Central memory CD8-positive, alpha-beta T cell (primary cell): Measurements from ENCODE around the gene ERC2.

ENCODE experiments used
- ATAC-seq: fragments of 150-1000 bp; cut with Tn5 transposase; replicated peaks from 2 replicates; pipeline ENCODE4 v1.10.0; 2022; ENCODE audit warnings: mild to moderate bottlenecking, moderate FRiP score, moderate number of reproducible peaks; ENCODE audit not compliant: poor library complexity, severe bottlenecking; ENCODE audit errors: extremely low read depth
- DNase-seq, 2 donors: peaks; one replicate each; pipeline ENCODE4 v3.0.0; 2021; ENCODE audit warnings: low spot score in 2 of 2
- H3K27ac Mint-ChIP-seq: one replicate; pipeline ENCODE4 v1.8.0; 2022; ENCODE audit warnings: low read depth, mild to moderate bottlenecking, moderate library complexity, mixed read lengths
- H3K27me3 Mint-ChIP-seq: one replicate; pipeline ENCODE4 v1.8.0; 2022; ENCODE audit warnings: mixed read lengths
- H3K36me3 Mint-ChIP-seq: one replicate; pipeline ENCODE4 v1.8.0; 2022; ENCODE audit warnings: mild to moderate bottlenecking, moderate library complexity, mixed read lengths; ENCODE audit not compliant: insufficient read depth
- H3K4me1 Mint-ChIP-seq: one replicate; pipeline ENCODE4 v1.8.0; 2022; ENCODE audit warnings: mixed read lengths
- H3K4me3 Mint-ChIP-seq: one replicate; pipeline ENCODE4 v1.8.0; 2022; ENCODE audit warnings: mild to moderate bottlenecking, moderate library complexity, mixed read lengths
- H3K9me3 Mint-ChIP-seq: one replicate; pipeline ENCODE4 v1.8.0; 2022; ENCODE audit warnings: mixed read lengths

ERC2 gene

DNA sequence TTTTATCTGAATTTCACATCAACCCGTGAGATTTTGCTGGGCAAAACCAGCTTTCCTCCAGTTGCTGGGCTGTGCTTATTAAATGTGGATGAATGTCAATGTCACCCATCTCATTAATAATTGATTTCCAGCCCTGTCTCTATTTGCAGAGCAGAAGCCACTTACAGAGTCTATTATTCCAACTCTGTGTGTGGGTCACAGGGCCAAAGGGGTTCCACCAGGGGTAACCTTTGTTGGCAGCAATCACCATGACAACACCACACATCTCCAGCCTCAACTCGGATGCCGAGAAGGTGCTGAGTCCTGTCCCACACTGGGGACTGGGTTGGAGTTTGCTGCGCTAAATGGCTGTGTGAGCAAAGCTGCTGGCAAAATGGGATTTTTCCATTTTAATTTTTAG is 930.1 kb downstream of the ERC2 start:
- no peak for ATAC-seq
- H3K36me3 Mint-ChIP-seq: peaks cover 1% of the 10 kb centered on the region
- H3K4me1 Mint-ChIP-seq: no peaks in the 10 kb centered on the region
- H3K4me3 Mint-ChIP-seq: no peak overlapping the region
- H3K27me3 Mint-ChIP-seq: no peaks in the 10 kb centered on the region
- peaks cover 7% of the 10 kb centered on the region for H3K9me3 Mint-ChIP-seq
- DNase-seq: no peak
- no peak overlapping the region for H3K27ac Mint-ChIP-seq

- H3K27ac Mint-ChIP-seq: no peak overlapping the region
- H3K4me1 Mint-ChIP-seq: no peaks in the 10 kb centered on the region
- ATAC-seq (no peak), DNase-seq (no peak)
- H3K9me3 Mint-ChIP-seq: peaks cover 8% of the 10 kb centered on the region
- H3K4me3 Mint-ChIP-seq: no peak overlapping the region
- no peaks in the 10 kb centered on the region for H3K27me3 Mint-ChIP-seq
- H3K36me3 Mint-ChIP-seq: peaks cover 1% of the 10 kb centered on the region
Measured at GRCh38 chr3:55537563-55537962, 930.7 kb downstream of the ERC2 start.

DNA sequence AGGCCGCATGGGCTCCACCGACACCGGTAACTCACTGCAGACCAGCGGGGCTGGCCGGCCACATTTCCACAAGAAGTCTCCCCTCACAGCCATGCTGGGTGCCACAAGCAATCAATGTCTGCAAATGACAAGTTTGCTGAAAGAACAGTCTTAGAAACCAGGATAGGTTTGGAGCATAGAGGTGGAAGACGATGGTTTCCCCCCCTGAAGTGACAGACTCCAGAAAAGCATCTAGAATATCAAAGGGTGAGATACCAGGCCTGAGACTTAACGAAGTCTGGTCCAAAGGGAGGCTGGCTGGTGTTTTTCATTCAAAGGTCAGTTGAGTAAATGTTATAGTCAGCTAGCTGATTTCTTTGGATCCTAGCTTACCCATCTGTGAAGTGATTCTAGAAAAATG is 931.1 kb downstream of the ERC2 start:
- Mint-ChIP-seq H3K27me3 (no peaks in the 10 kb centered on the region), H3K36me3 (peaks cover 1% of the 10 kb centered on the region), H3K9me3 (peaks cover 8% of the 10 kb centered on the region), H3K27ac (no peak overlapping the region), H3K4me3 (no peak overlapping the region), H3K4me1 (no peaks in the 10 kb centered on the region)
- no peak for DNase-seq
- no peak for ATAC-seq

- ATAC-seq (no peak), DNase-seq (no peak)
- H3K27ac Mint-ChIP-seq: no peak overlapping the region
Measured at GRCh38 chr3:55534876-55535275, 933.4 kb downstream of the ERC2 start.

GRCh38 chr3:55532806-55533205 is 935.5 kb downstream of the ERC2 start:
- H3K4me1 Mint-ChIP-seq: no peaks in the 10 kb centered on the region
- no peaks in the 10 kb centered on the region for H3K27me3 Mint-ChIP-seq
- DNase-seq: no peak
- H3K9me3 Mint-ChIP-seq: peaks cover 8% of the 10 kb centered on the region
- H3K36me3 Mint-ChIP-seq: peaks cover 1% of the 10 kb centered on the region
- ATAC-seq: no peak
- H3K4me3 Mint-ChIP-seq: no peak overlapping the region
- no peak overlapping the region for H3K27ac Mint-ChIP-seq

More at GRCh38 chr3:55534876-55535275, 933.4 kb downstream of the ERC2 start:
- Mint-ChIP-seq H3K9me3 (peaks cover 8% of the 10 kb centered on the region), H3K27me3 (no peaks in the 10 kb centered on the region), H3K4me3 (no peak overlapping the region), H3K36me3 (peaks cover 1% of the 10 kb centered on the region), H3K4me1 (no peaks in the 10 kb centered on the region)

GRCh38 chr3:55531321-55531720 is 936.9 kb downstream of the ERC2 start:
- DNase-seq (no peak), ATAC-seq (no peak)
- Mint-ChIP-seq H3K27ac (no peak overlapping the region), H3K9me3 (peaks cover 8% of the 10 kb centered on the region), H3K4me3 (no peak overlapping the region), H3K36me3 (no peaks in the 10 kb centered on the region), H3K27me3 (no peaks in the 10 kb centered on the region), H3K4me1 (no peaks in the 10 kb centered on the region)

DNA sequence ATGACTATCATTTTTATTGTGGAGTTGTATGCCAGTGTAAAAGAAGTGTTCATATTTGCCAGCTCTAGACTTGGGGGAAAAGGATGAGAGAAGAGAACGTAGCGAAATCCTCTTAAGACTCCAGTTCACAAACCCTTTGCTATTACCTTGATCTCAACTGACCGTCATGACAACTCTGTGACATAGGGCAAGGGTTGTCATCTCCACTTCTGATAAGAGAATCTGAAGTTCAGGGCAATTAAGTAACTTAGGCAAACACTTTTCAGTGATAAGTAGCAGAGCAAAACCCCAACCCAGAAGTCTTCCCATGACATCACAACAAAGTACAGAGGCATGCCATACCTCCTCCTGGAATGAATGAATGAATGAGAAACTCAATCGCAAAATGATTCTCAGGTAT is 940.9 kb downstream of the ERC2 start:
- Mint-ChIP-seq H3K9me3 (no peaks in the 10 kb centered on the region), H3K4me3 (no peak overlapping the region), H3K27me3 (no peaks in the 10 kb centered on the region), H3K27ac (no peak overlapping the region), H3K36me3 (no peaks in the 10 kb centered on the region), H3K4me1 (no peaks in the 10 kb centered on the region)
- no peak for DNase-seq
- ATAC-seq: no peak

DNA sequence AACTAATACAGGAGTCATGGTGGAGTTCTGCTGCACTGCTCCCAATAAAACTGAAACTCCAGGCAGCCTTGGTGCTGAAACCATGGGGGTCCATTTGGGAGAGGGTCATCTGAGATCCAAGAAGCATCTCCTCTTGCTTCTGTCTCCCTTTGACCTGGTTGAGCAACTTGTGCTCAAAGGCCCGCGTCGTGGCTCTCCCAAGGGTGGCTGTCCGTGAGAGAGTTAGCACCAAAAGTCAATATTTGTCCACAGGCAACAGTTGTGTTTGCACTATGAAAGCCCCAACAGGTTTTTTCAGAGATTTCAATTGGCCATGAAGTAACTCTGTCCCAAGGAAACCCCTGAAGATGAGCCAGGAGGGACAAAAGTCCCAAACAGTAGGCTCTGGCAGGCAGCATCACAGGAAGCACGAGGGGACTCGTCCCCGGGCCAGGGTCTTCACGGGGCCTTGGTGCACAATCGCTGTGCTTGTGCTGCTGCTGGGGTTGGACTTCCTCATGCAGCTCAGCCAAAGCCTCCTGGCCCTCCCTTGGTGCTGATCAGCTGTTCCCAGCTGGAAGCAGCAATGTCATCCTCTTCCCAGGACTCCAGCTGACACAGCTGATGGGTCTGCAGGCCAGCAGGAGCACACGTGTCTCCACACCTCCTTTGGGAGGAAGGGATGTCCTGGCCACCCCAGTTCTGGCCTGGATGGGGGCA is 941.8 kb downstream of the ERC2 start:
- no peak for DNase-seq
- Mint-ChIP-seq H3K4me3 (no peak overlapping the region), H3K4me1 (no peaks in the 10 kb centered on the region), H3K27me3 (no peaks in the 10 kb centered on the region), H3K9me3 (no peaks in the 10 kb centered on the region), H3K27ac (no peak overlapping the region), H3K36me3 (no peaks in the 10 kb centered on the region)
- ATAC-seq: no peak

DNA sequence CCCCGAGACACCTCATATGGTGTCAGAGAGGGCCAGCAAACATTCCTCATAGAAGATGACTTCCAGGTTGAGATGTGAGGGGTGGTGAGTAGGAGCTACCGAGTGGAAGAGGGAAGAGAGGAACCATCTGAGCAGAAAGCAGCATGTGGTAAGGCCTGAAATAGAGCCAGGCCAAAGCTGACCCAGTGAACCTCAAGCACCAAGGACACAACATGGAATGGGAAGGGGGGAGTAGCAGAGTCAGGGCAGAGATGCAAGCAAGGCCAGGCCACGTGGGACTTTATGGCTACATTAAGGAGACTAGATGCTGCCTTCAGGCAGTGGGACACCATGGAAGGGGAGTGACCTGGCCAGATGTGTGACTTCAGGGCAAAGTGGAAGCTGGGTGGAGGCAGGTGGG is 942.8 kb downstream of the ERC2 start:
- no peak for ATAC-seq
- H3K27me3 Mint-ChIP-seq: no peaks in the 10 kb centered on the region
- H3K4me3 Mint-ChIP-seq: no peak overlapping the region
- H3K4me1 Mint-ChIP-seq: no peaks in the 10 kb centered on the region
- H3K36me3 Mint-ChIP-seq: no peaks in the 10 kb centered on the region
- H3K9me3 Mint-ChIP-seq: no peaks in the 10 kb centered on the region
- H3K27ac Mint-ChIP-seq: no peak overlapping the region
- no peak for DNase-seq

- Mint-ChIP-seq H3K36me3 (no peaks in the 10 kb centered on the region), H3K4me1 (no peaks in the 10 kb centered on the region), H3K27me3 (no peaks in the 10 kb centered on the region), H3K9me3 (peaks cover 2% of the 10 kb centered on the region), H3K27ac (no peak overlapping the region), H3K4me3 (no peak overlapping the region)
- ATAC-seq: no peak
- no peak for DNase-seq
Measured at GRCh38 chr3:55524565-55525244, 943.6 kb downstream of the ERC2 start.

GRCh38 chr3:55523471-55523870 is 944.8 kb downstream of the ERC2 start:
- Mint-ChIP-seq H3K4me3 (no peak overlapping the region), H3K4me1 (no peaks in the 10 kb centered on the region), H3K27ac (no peak overlapping the region), H3K9me3 (peaks cover 6% of the 10 kb centered on the region), H3K27me3 (no peaks in the 10 kb centered on the region), H3K36me3 (no peaks in the 10 kb centered on the region)
- DNase-seq (no peak), ATAC-seq (no peak)

- ATAC-seq: no peak
- peaks cover 6% of the 10 kb centered on the region for H3K9me3 Mint-ChIP-seq
- H3K27me3 Mint-ChIP-seq: no peaks in the 10 kb centered on the region
- H3K36me3 Mint-ChIP-seq: no peaks in the 10 kb centered on the region
- no peak overlapping the region for H3K27ac Mint-ChIP-seq
- DNase-seq: no peak
- H3K4me1 Mint-ChIP-seq: no peaks in the 10 kb centered on the region
- H3K4me3 Mint-ChIP-seq: no peak overlapping the region
Measured at GRCh38 chr3:55521738-55522421, 946.4 kb downstream of the ERC2 start.
